A549 (cell line): ENCODE data around the gene SAMD4B. TPM values are rescaled to one million over a fixed set of nuclear protein-coding genes. Genes with fewer than 3 reads are reported as not detected.

Experiments used
- ATAC-seq, 2 experiments: fragments of 200-7000 bp in 1 of 2; fragments of >200 bp in 1 of 2; cut with Nextera tagmentation in 1 of 2; cut with Tn5 transposase in 1 of 2; 3 replicates each; pipeline versions ENCODE4 v1.8.0 to v1.9.1; 2018 to 2020; ENCODE audit warnings: mild to moderate bottlenecking in 1 of 2, moderate library complexity in 1 of 2
- CTCF ChIA-PET: fragments of 300-600 bp; sonication (Branson Sonifier 250); formaldehyde crosslinking; extraction: SDS; loops from one replicate; lab custom pipeline; 2021; ENCODE audit warnings: antibody characterized with exemption, inconsistent platforms; lab: Yijun Ruan, JAX
- POLR2A ChIA-PET: fragments of 350-600 bp; formaldehyde crosslinking; extraction: SDS; loops from one replicate; lab custom pipeline; 2021; ENCODE audit warnings: antibody characterized with exemption, inconsistent platforms; lab: Yijun Ruan, JAX
- DNase-seq, 2 experiments: peaks; one replicate each; pipeline versions ENCODE4 v3.0.0 to v3.0.0-alpha.2; 2011 to 2016; ENCODE audit warnings: low read depth in 1 of 2, low spot score in 1 of 2
- FAIRE-seq: peaks from 2 replicates; lab custom pipeline; 2011; peaks lifted over from hg19 to GRCh38; lab: Jason Lieb, UNC
- H3K27ac ChIP-seq, 2 experiments: fragments of >200 bp; sonication (Bioruptor Twin); formaldehyde crosslinking; 3 replicates each; pipeline ENCODE4 v1.5.1; 2016 to 2017
- H3K4me1 ChIP-seq: fragments of >200 bp; sonication (Bioruptor Twin); formaldehyde crosslinking; 3 replicates; pipeline ENCODE4 v1.6.1; 2016
- H3K4me2 ChIP-seq: fragments of >200 bp; sonication (Bioruptor Twin); formaldehyde crosslinking; 3 replicates; pipeline ENCODE4 v1.6.1; 2016
- H3K4me3 ChIP-seq: fragments of >200 bp; sonication (Bioruptor Twin); formaldehyde crosslinking; 3 replicates; pipeline ENCODE4 v1.5.1; 2016
- H3K9me3 ChIP-seq: fragments of >200 bp; sonication (Bioruptor Twin); formaldehyde crosslinking; 3 replicates; pipeline ENCODE4 v1.6.1; 2016
- BCL3 ChIP-seq: fragments of >200 bp; sonication (Bioruptor Twin); formaldehyde crosslinking; IDR thresholded peaks from 3 replicates; pipeline ENCODE4 v1.6.1; 2016
- BHLHE40 ChIP-seq: IDR thresholded peaks from 2 replicates; pipeline ENCODE4 v1.6.1; 2012; ENCODE audit warnings: low read depth, low read length, inconsistent platforms
- CBX2 ChIP-seq: fragments of 200-600 bp; sonication (generic); IDR thresholded peaks from 2 replicates; pipeline ENCODE4 v1.6.1; 2016; ENCODE audit warnings: low read depth, mild to moderate bottlenecking, borderline replicate concordance
- CBX8 ChIP-seq: fragments of 200-600 bp; sonication (generic); IDR thresholded peaks from 2 replicates; pipeline ENCODE4 v1.6.1; 2016
- ELK1 ChIP-seq: fragments of 150-350 bp; IDR thresholded peaks from 2 replicates; pipeline ENCODE4 v1.6.1; 2014; ENCODE audit warnings: low read depth, mild to moderate bottlenecking, low read length
- EP300 ChIP-seq, 2 experiments: fragments of >200 bp; sonication (Bioruptor Twin); formaldehyde crosslinking; IDR thresholded peaks; 2 replicates in 1 of 2; 3 replicates in 1 of 2; pipeline ENCODE4 v1.6.1; 2016 to 2017
- FOSB ChIP-seq: fragments of 250-450 bp; sonication (Bioruptor Pico); IDR thresholded peaks from 2 replicates; pipeline ENCODE4 v1.5.0; 2020; ENCODE audit warnings: mild to moderate bottlenecking, moderate library complexity
- FOXS1 ChIP-seq: fragments of 250-450 bp; sonication (Bioruptor Pico); IDR thresholded peaks from 2 replicates; pipeline ENCODE4 v1.5.0; 2020; ENCODE audit warnings: mild to moderate bottlenecking, moderate library complexity
- GATA3 ChIP-seq: IDR thresholded peaks from 2 replicates; pipeline ENCODE4 v1.6.1; 2012; ENCODE audit warnings: borderline replicate concordance
- HOXA7 ChIP-seq: fragments of 250-450 bp; sonication (Bioruptor Pico); IDR thresholded peaks from 2 replicates; pipeline ENCODE4 v1.5.0; 2020; ENCODE audit warnings: mild to moderate bottlenecking, moderate library complexity
- HOXB13 ChIP-seq: fragments of 250-450 bp; sonication (Bioruptor Pico); IDR thresholded peaks from 2 replicates; pipeline ENCODE4 v1.5.0; 2020; ENCODE audit warnings: low read depth, mild to moderate bottlenecking, moderate library complexity
- JUNB ChIP-seq: fragments of >200 bp; sonication (Bioruptor Twin); formaldehyde crosslinking; IDR thresholded peaks from 2 replicates; pipeline ENCODE4 v1.6.1; 2016
- MAFK ChIP-seq: fragments of 450-650 bp; IDR thresholded peaks from 2 replicates; pipeline ENCODE4 v1.6.1; 2014; ENCODE audit not compliant: partially characterized antibody
- MAZ ChIP-seq: fragments of 150-350 bp; IDR thresholded peaks from 2 replicates; pipeline ENCODE4 v1.6.1; 2014; ENCODE audit warnings: antibody characterized with exemption, low read depth, low read length, borderline replicate concordance
- NFE2L2 ChIP-seq: fragments of 150-350 bp; conservative IDR thresholded peaks from 2 replicates; pipeline ENCODE4 v1.6.1; 2014; ENCODE audit warnings: low read length
- NPAS2 ChIP-seq: fragments of 250-450 bp; sonication (Bioruptor Pico); IDR thresholded peaks from 2 replicates; pipeline ENCODE4 v1.8.0; 2022; ENCODE audit warnings: mild to moderate bottlenecking, moderate library complexity, borderline replicate concordance
- PHF8 ChIP-seq: fragments of 200-600 bp; sonication (generic); IDR thresholded peaks from 2 replicates; pipeline ENCODE4 v1.6.1; 2016; ENCODE audit warnings: low read depth, mild to moderate bottlenecking, antibody characterized with exemption, moderate library complexity, borderline replicate concordance
- POLR2AphosphoS2 ChIP-seq: conservative IDR thresholded peaks from 2 replicates; pipeline ENCODE4 v1.6.1; 2012; ENCODE audit warnings: low read length, improper control_type of control experiment, inconsistent platforms
- RARB ChIP-seq: fragments of 250-450 bp; sonication (Bioruptor Pico); IDR thresholded peaks from 2 replicates; pipeline ENCODE4 v1.8.0; 2021; ENCODE audit warnings: mild to moderate bottlenecking, moderate library complexity
- RNF2 ChIP-seq: fragments of 200-600 bp; sonication (generic); IDR thresholded peaks from 2 replicates; pipeline ENCODE4 v1.6.1; 2016; ENCODE audit warnings: low read depth, mild to moderate bottlenecking, antibody characterized with exemption, moderate library complexity, borderline replicate concordance
- SREBF2 ChIP-seq: fragments of 450-650 bp; IDR thresholded peaks from 2 replicates; pipeline ENCODE4 v1.6.1; 2014; ENCODE audit warnings: mild to moderate bottlenecking, moderate library complexity
- TFCP2L1 ChIP-seq: fragments of 250-450 bp; sonication (Bioruptor Pico); IDR thresholded peaks from 2 replicates; pipeline ENCODE4 v1.5.0; 2021; ENCODE audit warnings: mild to moderate bottlenecking
- ZFP36 ChIP-seq: fragments of 450-650 bp; IDR thresholded peaks from 2 replicates; pipeline ENCODE4 v1.6.1; 2014; ENCODE audit warnings: borderline replicate concordance; ENCODE audit not compliant: partially characterized antibody
- WGBS: methylation state at CpG from one replicate; pipeline ENCODE4 v1.1.6; 2017; ENCODE audit errors: missing lambda C conversion rate; 5-methylcytosine and 5-hydroxymethylcytosine counted together
- polyA plus RNA-seq, 4 experiments: library from polyadenylated mRNA; depleted of rRNA in 3 of 4; stranded (reverse); fragments of >200 nt; fragmentation: RNase III in 1 of 4; extraction: RNeasy Plus Mini Kit Qiagen cat#74134 plus additional on column Dnase treatment in 1 of 4; gene quantifications; 2 replicates in 3 of 4; 3 replicates in 1 of 4; pipeline ENCODE4 v1.2.3, GENCODE V29; 2011 to 2017
- TF ChIP-seq, protein P1 (sequence below): fragments of >200 bp; sonication (Bioruptor Twin); formaldehyde crosslinking; IDR thresholded peaks from 2 replicates; pipeline ENCODE4 v1.6.1; 2016

The SAMD4B gene
- polyA plus RNA-seq, 2 of the 4 experiments (the other 2 are of a cell fraction) = 82.1 to 118 TPM

- Histone ChIP-seq H3K4me1 (peaks cover 53% of the 10 kb centered on the region), H3K27ac (peak overlapping the region; percentile 94 to 99), H3K4me3 (peak overlapping the region; percentile 76), H3K9me3 (no peaks in the 10 kb centered on the region), H3K4me2 (peak overlapping the region; percentile 95)
- no peak for ATAC-seq
- DNase-seq = peak in 1 of 2 experiments; percentile 61
- 38% methylated on average over 18 of the region's 20 CpGs for WGBS
- 0 out of 2 replicates have a peak, but pooled peaks have one; percentile 7 for TF ChIP-seq MAZ
- TF ChIP-seq CBX2 = no peak
- TF ChIP-seq MAFK = no peak
- 0 out of 2 replicates have a peak, but pooled peaks have one; percentile 20 for TF ChIP-seq BHLHE40
- TF ChIP-seq PHF8 = no peak
- no peak for TF ChIP-seq EP300 (IDR thresholded peaks at IDR 0.05)
- TF ChIP-seq ZFP36 = no peak
- TF ChIP-seq ELK1 = no peak
- no peak; the same call in 1 of the 2 replicates for TF ChIP-seq HOXA7 (CRISPR knock-in tag)
- TF ChIP-seq RNF2 = no peak
- TF ChIP-seq CBX8 = no peak
- no peak for TF ChIP-seq HOXB13 (CRISPR knock-in tag)
- TF ChIP-seq NPAS2 (CRISPR knock-in tag) = no peak
- TF ChIP-seq RARB (CRISPR knock-in tag) = no peak
- TF ChIP-seq, protein P1, sequence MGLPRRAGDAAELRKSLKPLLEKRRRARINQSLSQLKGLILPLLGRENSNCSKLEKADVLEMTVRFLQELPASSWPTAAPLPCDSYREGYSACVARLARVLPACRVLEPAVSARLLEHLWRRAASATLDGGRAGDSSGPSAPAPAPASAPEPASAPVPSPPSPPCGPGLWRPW = no peak
- TF ChIP-seq TFCP2L1 (CRISPR knock-in tag) = 0 out of 2 replicates have a peak, but pooled peaks have one; percentile 23
- TF ChIP-seq GATA3 = no peak
- TF ChIP-seq SREBF2 = no peak
- TF ChIP-seq FOSB (CRISPR knock-in tag) = no peak
- peak; percentile 69; the same call in 1 of the 2 replicates for TF ChIP-seq POLR2AphosphoS2
- no peak for TF ChIP-seq FOXS1
- TF ChIP-seq NFE2L2 = no peak
- TF ChIP-seq BCL3 = peak; percentile 10; the same call in 1 of the 3 replicates
- TF ChIP-seq JUNB = no peak
- TF ChIP-seq, all 56 proteins: peak for 5
- ChIA-PET POLR2A (interaction anchor here (0.6 to 9.4 kb wide), 6 partner anchors 7 to 279 kb away, joined by 3 to 140 read pairs (median 14); partner anchors contain the start of genes MED29, PAF1 and RPS16), CTCF (interaction anchor here (0.6 to 21.4 kb wide), 11 partner anchors 10 to 448 kb away, joined by 3 to 457 read pairs (median 4); partner anchors contain the start of genes MED29, PAF1, RPS16 and SAMD4B)
- FAIRE-seq = no peak
Observed at GRCh38 chr19:39408392-39409207, 66.4 kb downstream of the SAMD4B start.
